Regular cardiac myocyte (primary cell): Measurements from ENCODE around the gene PRKAR1B. TPM values are rescaled to one million over a fixed set of nuclear protein-coding genes. Genes with fewer than 3 reads are reported as not detected.

Source experiments
- total RNA-seq: library from RNA; depleted of rRNA; stranded (reverse); fragments of >200 nt; gene quantifications from 2 replicates; pipeline ENCODE4 v1.2.3, GENCODE V29; 2014

PRKAR1B gene
- 10.7 and 13.2 TPM in 2 replicates for total RNA-seq

GRCh38 chr7:727104-727805 lies at the start of gene PRKAR1B:
TSS of gene PRKAR1B (minus strand) at chr7:727281. CDS start at chr7:711505, 15,776 bp downstream.

DNA sequence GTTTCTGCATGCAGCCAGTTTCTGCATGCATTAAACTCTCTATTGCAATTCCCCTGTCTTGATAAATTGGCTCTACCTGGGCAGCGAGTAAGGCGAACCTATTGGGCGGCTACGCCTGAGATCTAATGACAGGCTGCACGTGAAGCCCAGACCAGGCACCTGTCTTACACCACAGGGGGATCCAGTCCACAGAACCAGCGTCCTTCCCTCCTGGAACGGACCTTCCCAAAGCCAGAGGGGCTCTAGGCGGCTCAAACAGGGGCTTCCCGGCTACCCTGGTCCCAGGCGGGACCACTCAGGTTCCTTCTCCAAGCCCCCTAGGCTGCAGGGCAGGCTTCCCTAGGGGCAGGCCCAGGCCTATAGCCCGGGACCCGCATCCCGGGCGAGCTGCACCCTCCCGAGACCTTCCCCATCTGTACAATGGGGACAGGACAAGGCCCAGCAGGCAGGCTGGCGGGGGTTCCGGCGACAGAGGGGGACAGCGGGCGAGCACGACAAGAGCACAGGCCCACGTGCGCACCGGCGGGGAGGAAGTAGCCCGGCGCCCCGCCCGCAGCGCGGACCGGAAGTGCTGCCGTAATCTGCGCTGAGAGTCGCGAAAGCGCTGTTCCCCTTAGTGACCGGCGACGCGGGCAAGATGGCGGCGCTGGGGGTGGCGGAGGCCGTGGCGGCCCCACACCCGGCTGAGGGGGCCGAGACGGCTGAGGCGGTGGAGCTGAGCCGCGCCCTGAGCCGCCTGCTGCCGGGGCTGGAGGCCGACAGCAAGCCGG lies 812 bp downstream of the PRKAR1B start, which contains the start of gene DNAAF5:
TSS of gene DNAAF5 (plus strand) at position 616 of the 770 bp plus-strand sequence. CDS start at position 638, 22 bp downstream.

DNA sequence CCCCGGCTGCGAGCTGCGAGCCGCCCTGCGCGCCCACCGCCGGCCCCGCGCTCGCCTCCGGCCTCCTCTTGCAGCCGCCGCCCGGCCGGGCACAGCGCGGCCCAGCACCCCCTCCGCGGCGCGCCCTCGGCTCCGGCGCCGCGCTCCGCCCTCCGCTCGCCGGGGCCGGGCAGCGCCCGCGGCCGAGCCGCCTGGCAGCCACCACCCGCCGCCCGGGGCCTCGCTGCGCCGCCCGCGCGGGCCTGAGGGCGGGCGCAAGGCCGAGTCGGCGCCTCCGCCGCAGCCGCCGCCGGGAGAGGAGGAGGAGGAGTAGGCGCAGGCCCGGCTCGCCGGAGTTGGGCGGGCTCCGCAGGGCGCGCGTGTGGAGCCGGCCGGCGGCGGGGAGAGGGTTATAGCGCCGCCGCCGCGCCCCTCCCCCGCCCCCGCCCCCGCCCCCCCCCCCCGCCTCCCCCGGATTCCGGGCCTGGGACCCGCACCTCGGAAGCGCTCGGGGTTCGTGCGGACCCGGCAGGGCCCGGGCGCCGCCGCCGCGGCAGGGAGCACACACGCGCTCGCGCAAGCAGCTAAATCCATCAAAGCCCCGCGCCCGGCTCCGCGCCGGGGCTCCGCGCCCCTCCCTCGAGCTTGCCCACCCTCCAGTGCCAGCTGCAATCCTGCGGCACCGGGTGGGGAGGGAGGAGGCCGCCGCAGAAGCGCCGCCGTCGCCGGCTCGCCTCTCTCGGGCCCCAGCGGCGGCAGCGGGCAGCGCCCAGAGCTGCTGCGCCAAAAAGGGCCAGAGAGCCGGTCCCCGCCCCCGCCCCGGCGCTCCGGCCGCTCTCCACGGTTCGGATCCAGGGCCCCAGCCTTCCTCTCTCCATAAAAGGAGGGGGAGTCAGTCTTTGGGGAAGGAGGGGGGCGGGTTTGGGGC lies 207.3 kb downstream of the PRKAR1B start, which contains the start of gene PDGFA:
TSS of gene PDGFA (minus strand) at position 363 of the 907 bp plus-strand sequence. CDS start 845 bp downstream, outside the sequence.

Other genes starting within 250 kb of the PRKAR1B start
- 45.4 and 90.9 TPM in 2 replicates for gene PDGFA, start 207.4 kb downstream of the PRKAR1B start, total RNA-seq
- 11.6 and 25.3 TPM in 2 replicates for gene DNAAF5, start 582 bp downstream of the PRKAR1B start, total RNA-seq
- 96.2 and 116 TPM in 2 replicates for gene SUN1, start 105.2 kb upstream of the PRKAR1B start, total RNA-seq
- 18.3 and 26.1 TPM in 2 replicates for gene GET4, start 149.3 kb upstream of the PRKAR1B start, total RNA-seq
- 4.4 and 16.3 TPM in 2 replicates for gene ADAP1, start 227.4 kb upstream of the PRKAR1B start, total RNA-seq
- 6.5 and 10.4 TPM in 2 replicates for gene COX19, start 248.3 kb upstream of the PRKAR1B start, total RNA-seq